ENCODE results near the gene MFAP5.
"Not testable (repeated sequence)": the region's sequence is repeated elsewhere in the genome, so short reads cannot be mapped to it uniquely, and the experiment has no call there.

Gene MFAP5

GRCh38 chr12:8629486-8630033 lies 33.1 kb downstream of the MFAP5 start:
- no peak overlapping the region for H3K27ac Mint-ChIP-seq
- no peak overlapping the region for H3K4me3 Mint-ChIP-seq
- no peaks in the 10 kb centered on the region for H3K36me3 Mint-ChIP-seq (ENCODE audit: low read depth)
- no peaks in the 10 kb centered on the region for H3K9me3 Mint-ChIP-seq
- no peaks in the 10 kb centered on the region for H3K4me1 Mint-ChIP-seq (ENCODE audit: low read depth)
- H3K27me3 Mint-ChIP-seq (ENCODE audit: low read depth) = peaks cover 36% of the 10 kb centered on the region

GRCh38 chr12:8628731-8629130 lies 33.9 kb downstream of the MFAP5 start:
- H3K9me3 Mint-ChIP-seq = no peaks in the 10 kb centered on the region
- H3K27ac Mint-ChIP-seq = no peak overlapping the region
- no peak overlapping the region for H3K4me3 Mint-ChIP-seq
- no peaks in the 10 kb centered on the region for H3K36me3 Mint-ChIP-seq (ENCODE audit: low read depth)
- peaks cover 32% of the 10 kb centered on the region for H3K27me3 Mint-ChIP-seq (ENCODE audit: low read depth)
- H3K4me1 Mint-ChIP-seq (ENCODE audit: low read depth) = no peaks in the 10 kb centered on the region

- H3K27ac Mint-ChIP-seq; H3K4me1 Mint-ChIP-seq (ENCODE audit: low read depth); H3K36me3 Mint-ChIP-seq (ENCODE audit: low read depth); H3K4me3 Mint-ChIP-seq; H3K9me3 Mint-ChIP-seq: not testable (repeated sequence)
- H3K27me3 Mint-ChIP-seq (ENCODE audit: low read depth) = peaks cover 22% of the 10 kb centered on the region
Observed at GRCh38 chr12:8624750-8625149, 37.9 kb downstream of the MFAP5 start.

GRCh38 chr12:8622646-8623045 lies 40.0 kb downstream of the MFAP5 start:
- Mint-ChIP-seq H3K4me3 (no peak overlapping the region), H3K27ac (no peak overlapping the region), H3K36me3 (ENCODE audit: low read depth) (no peaks in the 10 kb centered on the region), H3K27me3 (ENCODE audit: low read depth) (peaks cover 7% of the 10 kb centered on the region), H3K9me3 (peaks cover 7% of the 10 kb centered on the region), H3K4me1 (ENCODE audit: low read depth) (no peaks in the 10 kb centered on the region)

GRCh38 chr12:8615206-8615605 lies 47.4 kb downstream of the MFAP5 start:
- Mint-ChIP-seq H3K9me3 (no peaks in the 10 kb centered on the region), H3K4me3 (no peak overlapping the region), H3K27ac (no peak overlapping the region), H3K36me3 (ENCODE audit: low read depth) (no peaks in the 10 kb centered on the region), H3K27me3 (ENCODE audit: low read depth) (peaks cover 22% of the 10 kb centered on the region), H3K4me1 (ENCODE audit: low read depth) (no peaks in the 10 kb centered on the region)

GRCh38 chr12:8613881-8614280 lies 48.7 kb downstream of the MFAP5 start:
- not testable (repeated sequence) for H3K36me3 Mint-ChIP-seq (ENCODE audit: low read depth); H3K9me3 Mint-ChIP-seq; H3K4me1 Mint-ChIP-seq (ENCODE audit: low read depth); H3K27ac Mint-ChIP-seq; H3K4me3 Mint-ChIP-seq
- peaks cover 28% of the 10 kb centered on the region for H3K27me3 Mint-ChIP-seq (ENCODE audit: low read depth)

GRCh38 chr12:8612629-8613028 lies 50.0 kb downstream of the MFAP5 start, which contains the start of gene AICDA:
Gene AICDA (minus strand): TSS chr12:8612859. CDS start chr12:8612767, 92 bp downstream.
- Mint-ChIP-seq H3K4me1 (ENCODE audit: low read depth) (peaks cover 5% of the 10 kb centered on the region), H3K36me3 (ENCODE audit: low read depth) (no peaks in the 10 kb centered on the region), H3K4me3 (no peak within 1 kb of the TSS)

GRCh38 chr12:8609061-8609570 lies 53.5 kb downstream of the MFAP5 start:
- H3K4me1 Mint-ChIP-seq (ENCODE audit: low read depth) = peaks cover 5% of the 10 kb centered on the region
- peaks cover 36% of the 10 kb centered on the region for H3K27me3 Mint-ChIP-seq (ENCODE audit: low read depth)
- no peak overlapping the region for H3K27ac Mint-ChIP-seq

More at GRCh38 chr12:8612629-8613028, 50.0 kb downstream of the MFAP5 start, which contains the start of gene AICDA:
- H3K27me3 Mint-ChIP-seq (ENCODE audit: low read depth) = peaks cover 32% of the 10 kb centered on the region
- H3K9me3 Mint-ChIP-seq = no peaks in the 10 kb centered on the region
- no peak within 1 kb of the TSS for H3K27ac Mint-ChIP-seq

GRCh38 chr12:8606890-8607289 lies 55.7 kb downstream of the MFAP5 start:
- Mint-ChIP-seq H3K27ac (no peak overlapping the region), H3K27me3 (ENCODE audit: low read depth) (peaks cover 38% of the 10 kb centered on the region), H3K4me3 (no peak overlapping the region), H3K9me3 (no peaks in the 10 kb centered on the region), H3K4me1 (ENCODE audit: low read depth) (peaks cover 5% of the 10 kb centered on the region), H3K36me3 (ENCODE audit: low read depth) (no peaks in the 10 kb centered on the region)

More at GRCh38 chr12:8609061-8609570, 53.5 kb downstream of the MFAP5 start:
- Mint-ChIP-seq H3K36me3 (ENCODE audit: low read depth) (no peaks in the 10 kb centered on the region), H3K9me3 (no peaks in the 10 kb centered on the region), H3K4me3 (peak overlapping the region; percentile 57)

GRCh38 chr12:8605057-8605456 lies 57.6 kb downstream of the MFAP5 start:
- no peak overlapping the region for H3K4me3 Mint-ChIP-seq
- no peak overlapping the region for H3K27ac Mint-ChIP-seq
- H3K27me3 Mint-ChIP-seq (ENCODE audit: low read depth) = peaks cover 38% of the 10 kb centered on the region
- no peaks in the 10 kb centered on the region for H3K9me3 Mint-ChIP-seq
- H3K36me3 Mint-ChIP-seq (ENCODE audit: low read depth) = no peaks in the 10 kb centered on the region
- H3K4me1 Mint-ChIP-seq (ENCODE audit: low read depth) = peaks cover 5% of the 10 kb centered on the region

- Mint-ChIP-seq H3K4me1 (ENCODE audit: low read depth) (no peaks in the 10 kb centered on the region), H3K36me3 (ENCODE audit: low read depth) (no peaks in the 10 kb centered on the region), H3K9me3 (no peaks in the 10 kb centered on the region), H3K4me3 (no peak overlapping the region), H3K27me3 (ENCODE audit: low read depth) (peaks cover 31% of the 10 kb centered on the region), H3K27ac (no peak overlapping the region)
Observed at GRCh38 chr12:8603856-8604255, 58.8 kb downstream of the MFAP5 start.

GRCh38 chr12:8603286-8603685 lies 59.3 kb downstream of the MFAP5 start:
- Mint-ChIP-seq H3K27me3 (ENCODE audit: low read depth) (peaks cover 28% of the 10 kb centered on the region), H3K9me3 (no peaks in the 10 kb centered on the region), H3K4me1 (ENCODE audit: low read depth) (no peaks in the 10 kb centered on the region), H3K27ac (no peak overlapping the region), H3K4me3 (no peak overlapping the region), H3K36me3 (ENCODE audit: low read depth) (no peaks in the 10 kb centered on the region)

GRCh38 chr12:8596561-8596960 lies 66.1 kb downstream of the MFAP5 start:
- Mint-ChIP-seq H3K4me3 (no peak overlapping the region), H3K9me3 (no peaks in the 10 kb centered on the region), H3K27ac (no peak overlapping the region), H3K4me1 (ENCODE audit: low read depth) (no peaks in the 10 kb centered on the region), H3K36me3 (ENCODE audit: low read depth) (no peaks in the 10 kb centered on the region), H3K27me3 (ENCODE audit: low read depth) (peaks cover 5% of the 10 kb centered on the region)

Measured in T-helper 1 cell treated with Interleukin-12 subunit alpha and Interleukin-12 subunit beta and Interleukin-4 antibody, amounts not matched to agents 30 μg/mL and 1 μg/mL, for 36 hours (primary cell).